HCT116 (cell line): ENCODE data around the gene NCF2. TPM values are rescaled to one million over a fixed set of nuclear protein-coding genes. Genes with fewer than 3 reads are reported as not detected.

Source experiments
- ATAC-seq: fragments of 200-7000 bp; cut with Tn5 transposase; 2 replicates; pipeline ENCODE4 v1.9.1; 2020; ENCODE audit warnings: mild to moderate bottlenecking, moderate library complexity
- BruUV-seq: library from RNA; stranded (reverse); fragments of 400-500 nt; replicated peaks from 2 replicates; lab custom pipeline; 2021; lab: Mats Ljungman, UMichigan
- CTCF ChIA-PET: fragments of 300-600 bp; sonication (Branson Sonifier 250); formaldehyde crosslinking; loops from one replicate; lab custom pipeline; 2021; ENCODE audit warnings: antibody characterized with exemption; lab: Charles Lee
- POLR2A ChIA-PET: fragments of 300-600, 350-600 bp; sonication (Branson Sonifier 250); formaldehyde crosslinking; loops from one replicate; lab custom pipeline; 2021; ENCODE audit warnings: antibody characterized with exemption; lab: Charles Lee
- RAD21 ChIA-PET, 2 experiments: fragments of 300-600 bp; sonication (Branson Sonifier 250); formaldehyde crosslinking; loops; one replicate each; lab custom pipeline; 2023; ENCODE audit warnings: low total read pairs in 2 of 2; ENCODE audit not compliant: uncharacterized antibody in 2 of 2, unreplicated experiment in 2 of 2, low non-redundant PET in 1 of 2; lab: Charles Lee
- DNase-seq: peaks from one replicate; pipeline ENCODE4 v3.0.0-alpha.2; 2010; ENCODE audit warnings: low read depth, low spot score
- H2AFZ ChIP-seq: fragments of 200-600 bp; shearing (Covaris generic), sonication (generic); 2 replicates; pipeline ENCODE4 v1.6.1; 2017; ENCODE audit warnings: low read depth, mixed run types, mixed read lengths, antibody characterized with exemption, low read length; ENCODE audit not compliant: poor library complexity, severe bottlenecking
- H3K27ac ChIP-seq: 2 replicates; pipeline ENCODE4 v1.5.1; 2012; ENCODE audit warnings: low read depth, low read length
- H3K27me3 ChIP-seq: fragments of 200-600 bp; sonication (generic); 2 replicates; pipeline ENCODE4 v1.6.1; 2016; ENCODE audit warnings: mixed run types, low read length, mixed read lengths; ENCODE audit not compliant: insufficient read depth
- H3K36me3 ChIP-seq, 2 experiments: fragments of 200-500 bp in 1 of 2; fragments of 200-600 bp in 1 of 2; sonication (Bioruptor generic) in 1 of 2; sonication (generic) in 1 of 2; 2 replicates each; pipeline versions ENCODE4 v1.5.1 to v1.6.1; 2014 to 2016; ENCODE audit warnings: low read length in 2 of 2, inconsistent platforms in 1 of 2, mixed read lengths in 1 of 2, mixed run types in 1 of 2; ENCODE audit not compliant: insufficient read depth in 2 of 2, control insufficient read depth in 1 of 2
- H3K4me1 ChIP-seq, 2 experiments: fragments of 200-600 bp in 1 of 2; sonication (generic) in 1 of 2; 2 replicates each; pipeline versions ENCODE4 v1.5.1 to v1.6.1; 2012 to 2017; ENCODE audit warnings: low read length in 2 of 2, inconsistent platforms in 1 of 2, mild to moderate bottlenecking in 1 of 2, mixed read lengths in 1 of 2, mixed run types in 1 of 2, moderate library complexity in 1 of 2; ENCODE audit not compliant: insufficient read depth in 2 of 2, control insufficient read depth in 1 of 2
- H3K4me2 ChIP-seq: fragments of 200-600 bp; sonication (generic); 2 replicates; pipeline ENCODE4 v1.6.1; 2017; ENCODE audit warnings: mixed run types, low read length, mixed read lengths
- H3K4me3 ChIP-seq, 2 experiments: fragments of 200-600 bp in 1 of 2; sonication (generic) in 1 of 2; replicated peaks in 1 of 2; 2 replicates each; pipeline ENCODE4 v1.5.1; 2011 to 2016; ENCODE audit warnings: low read length in 2 of 2, control low read depth in 1 of 2, low read depth in 1 of 2, mild to moderate bottlenecking in 1 of 2, mixed read lengths in 1 of 2, mixed run types in 1 of 2
- H3K79me2 ChIP-seq: fragments of 200-600 bp; sonication (generic); 2 replicates; pipeline ENCODE4 v1.6.1; 2017; ENCODE audit warnings: mild to moderate bottlenecking, mixed run types, low read length, moderate library complexity, mixed read lengths; ENCODE audit not compliant: insufficient read depth
- H3K9ac ChIP-seq: fragments of 200-600 bp; sonication (generic); 2 replicates; pipeline ENCODE4 v1.6.1; 2016; ENCODE audit warnings: low read length, mixed read lengths
- H3K9me2 ChIP-seq: fragments of 200-600 bp; sonication (generic), shearing (Covaris generic); 2 replicates; pipeline ENCODE4 v1.6.1; 2017; ENCODE audit warnings: mixed run types, mild to moderate bottlenecking, moderate library complexity; ENCODE audit not compliant: insufficient read depth
- H3K9me3 ChIP-seq, 2 experiments: fragments of 200-500 bp in 1 of 2; fragments of 200-600 bp in 1 of 2; sonication (Bioruptor generic) in 1 of 2; sonication (generic) in 1 of 2; 2 replicates each; pipeline ENCODE4 v1.6.1; 2014 to 2017; ENCODE audit warnings: low read length in 2 of 2, mixed read lengths in 2 of 2, inconsistent platforms in 1 of 2, low read depth in 1 of 2, mild to moderate bottlenecking in 1 of 2, mixed run types in 1 of 2, moderate library complexity in 1 of 2; ENCODE audit not compliant: control insufficient read depth in 1 of 2, insufficient read depth in 1 of 2
- H4K20me1 ChIP-seq: fragments of 200-600 bp; sonication (generic), shearing (Covaris generic); 2 replicates; pipeline ENCODE4 v1.6.1; 2017; ENCODE audit warnings: mixed run types, mild to moderate bottlenecking, moderate library complexity; ENCODE audit not compliant: insufficient read depth
- CBX3 ChIP-seq: IDR thresholded peaks from 2 replicates; pipeline ENCODE4 v1.6.1; 2012; ENCODE audit warnings: low read depth
- CEBPB ChIP-seq: IDR thresholded peaks from 2 replicates; pipeline ENCODE4 v1.6.1; 2012; ENCODE audit warnings: low read depth
- CTCF ChIP-seq, 3 experiments: fragments of 200-600 bp in 1 of 3; sonication (generic) in 1 of 3; IDR thresholded peaks in 2 of 3; conservative IDR thresholded peaks in 1 of 3; 2 replicates each; pipeline ENCODE4 v1.5.1; 2012 to 2017; ENCODE audit warnings: low read depth in 2 of 3, low read length in 2 of 3, antibody characterized with exemption in 1 of 3, borderline replicate concordance in 1 of 3, control low read depth in 1 of 3, mild to moderate bottlenecking in 1 of 3, mixed read lengths in 1 of 3, mixed run types in 1 of 3, moderate library complexity in 1 of 3; ENCODE audit not compliant: insufficient read depth in 1 of 3
- EGR1 ChIP-seq: IDR thresholded peaks from 2 replicates; pipeline ENCODE4 v1.6.1; 2012; ENCODE audit warnings: low read depth
- ELF1 ChIP-seq: IDR thresholded peaks from 2 replicates; pipeline ENCODE4 v1.6.1; 2012; ENCODE audit warnings: low read depth, borderline replicate concordance
- EZH2 ChIP-seq: fragments of 200-600 bp; sonication (generic); IDR thresholded peaks from 2 replicates; pipeline ENCODE4 v1.6.1; 2017; ENCODE audit warnings: antibody characterized with exemption, mixed run types
- JUND ChIP-seq: IDR thresholded peaks from 2 replicates; pipeline ENCODE4 v1.6.1; 2012
- POLR2AphosphoS5 ChIP-seq: IDR thresholded peaks from 2 replicates; pipeline ENCODE4 v1.6.1; 2011; ENCODE audit warnings: mild to moderate bottlenecking, low read depth, low read length, moderate library complexity
- RAD21 ChIP-seq: IDR thresholded peaks from 2 replicates; pipeline ENCODE4 v1.6.1; 2012; ENCODE audit warnings: low read depth, mild to moderate bottlenecking
- SIN3A ChIP-seq: IDR thresholded peaks from 2 replicates; pipeline ENCODE4 v1.6.1; 2012; ENCODE audit warnings: low read depth
- SP1 ChIP-seq: IDR thresholded peaks from 2 replicates; pipeline ENCODE4 v1.6.1; 2012; ENCODE audit warnings: low read depth
- SRF ChIP-seq: IDR thresholded peaks from 2 replicates; pipeline ENCODE4 v1.6.1; 2012; ENCODE audit warnings: low read depth
- ZFX ChIP-seq: fragments of 450-650 bp; IDR thresholded peaks from 2 replicates; pipeline ENCODE4 v1.6.1; 2017
- ZNF274 ChIP-seq: fragments of 200-500 bp; sonication (Bioruptor generic); IDR thresholded peaks from 2 replicates; pipeline ENCODE4 v1.6.1; 2014; ENCODE audit warnings: mild to moderate bottlenecking, low read depth, low read length, inconsistent platforms
- intact Hi-C: fragments of 100-400 bp; cut with micrococcal nuclease; formaldehyde crosslinking; loops from 2 replicates; pipeline ENCODE4 v1.10.0; 2022
- total RNA-seq: library from RNA; stranded (reverse); gene quantifications from one replicate; pipeline ENCODE4 v1.2.1, GENCODE V29; 2021; ENCODE audit not compliant: unreplicated experiment
- TF ChIP-seq, protein P1 (sequence below): IDR thresholded peaks from 2 replicates; pipeline ENCODE4 v1.6.1; 2011; ENCODE audit warnings: mild to moderate bottlenecking, low read length, moderate library complexity; ENCODE audit not compliant: insufficient replicate concordance; ENCODE audit errors: extremely low read depth
- TF ChIP-seq, protein P2 (sequence below): IDR thresholded peaks from 2 replicates; pipeline ENCODE4 v1.6.1; 2012
- TF ChIP-seq, protein P3 (sequence below): IDR thresholded peaks from 2 replicates; pipeline ENCODE4 v1.6.1; 2012

Gene NCF2
- total RNA-seq, 1 experiment from 2014 or later = 0.25 TPM

GRCh38 chr1:183520379-183520778 lies 69.9 kb downstream of the NCF2 start:
- no peak overlapping the region for H3K4me3 ChIP-seq
- ChIA-PET POLR2A (no interaction called here), RAD21 (no interaction called here), CTCF (no interaction called here)
- no peaks in the 10 kb centered on the region for H3K79me2 ChIP-seq
- TF ChIP-seq JUND (no peak), SP1 (no peak), RAD21 (no peak), EGR1 (no peak), SRF (no peak), ZNF274 (no peak), ZFX (no peak), CTCF (IDR thresholded peaks at IDR 0.05 in 2 of 3, conservative IDR thresholded peaks at IDR 0.05 in 1 of 3; ENCODE audit: borderline replicate concordance in 1 of 3, insufficient read depth in 1 of 3, low read depth in 2 of 3, low read length in 2 of 3) (no peak), CEBPB (no peak), POLR2AphosphoS5 (no peak), ELF1 (no peak), CBX3 (no peak), SIN3A (no peak), EZH2 (no peak)
- TF ChIP-seq, protein P1, sequence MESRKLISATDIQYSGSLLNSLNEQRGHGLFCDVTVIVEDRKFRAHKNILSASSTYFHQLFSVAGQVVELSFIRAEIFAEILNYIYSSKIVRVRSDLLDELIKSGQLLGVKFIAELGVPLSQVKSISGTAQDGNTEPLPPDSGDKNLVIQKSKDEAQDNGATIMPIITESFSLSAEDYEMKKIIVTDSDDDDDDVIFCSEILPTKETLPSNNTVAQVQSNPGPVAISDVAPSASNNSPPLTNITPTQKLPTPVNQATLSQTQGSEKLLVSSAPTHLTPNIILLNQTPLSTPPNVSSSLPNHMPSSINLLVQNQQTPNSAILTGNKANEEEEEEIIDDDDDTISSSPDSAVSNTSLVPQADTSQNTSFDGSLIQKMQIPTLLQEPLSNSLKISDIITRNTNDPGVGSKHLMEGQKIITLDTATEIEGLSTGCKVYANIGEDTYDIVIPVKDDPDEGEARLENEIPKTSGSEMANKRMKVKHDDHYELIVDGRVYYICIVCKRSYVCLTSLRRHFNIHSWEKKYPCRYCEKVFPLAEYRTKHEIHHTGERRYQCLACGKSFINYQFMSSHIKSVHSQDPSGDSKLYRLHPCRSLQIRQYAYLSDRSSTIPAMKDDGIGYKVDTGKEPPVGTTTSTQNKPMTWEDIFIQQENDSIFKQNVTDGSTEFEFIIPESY = no peak
- TF ChIP-seq, protein P2, sequence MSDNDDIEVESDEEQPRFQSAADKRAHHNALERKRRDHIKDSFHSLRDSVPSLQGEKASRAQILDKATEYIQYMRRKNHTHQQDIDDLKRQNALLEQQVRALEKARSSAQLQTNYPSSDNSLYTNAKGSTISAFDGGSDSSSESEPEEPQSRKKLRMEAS = no peak
- TF ChIP-seq, protein P3, sequence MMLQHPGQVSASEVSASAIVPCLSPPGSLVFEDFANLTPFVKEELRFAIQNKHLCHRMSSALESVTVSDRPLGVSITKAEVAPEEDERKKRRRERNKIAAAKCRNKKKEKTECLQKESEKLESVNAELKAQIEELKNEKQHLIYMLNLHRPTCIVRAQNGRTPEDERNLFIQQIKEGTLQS = no peak
- H3K36me3 ChIP-seq = peaks cover 16 to 22% of the 10 kb centered on the region in 2 experiments; a peak in 3 of 4 replicates
- intact Hi-C loops = no loop called here
- no peak overlapping the region for H3K27ac ChIP-seq
- H3K27me3 ChIP-seq = no peaks in the 10 kb centered on the region
- no peak overlapping the region for H3K4me2 ChIP-seq
- no peak for DNase-seq
- H4K20me1 ChIP-seq = no peaks in the 10 kb centered on the region
- H3K4me1 ChIP-seq = no peaks in the 10 kb centered on the region
- no peaks in the 10 kb centered on the region for H3K9me3 ChIP-seq
- no peak overlapping the region for H2AFZ ChIP-seq
- no peak overlapping the region for H3K9ac ChIP-seq
- H3K9me2 ChIP-seq = no peaks in the 10 kb centered on the region
- no peak for ATAC-seq
- BruUV-seq = no TSS peak
